HG03039 (cell line): ENCODE measurements around the gene TNS1.
A peak's percentile ranks its signal among the peaks of the same experiment; 100 is the strongest.
"Not testable (repeated sequence)": the region's sequence is repeated elsewhere in the genome, so short reads cannot be mapped to it uniquely, and the experiment has no call there.

Source experiments
- ATAC-seq: cut with Tn5 transposase; IDR thresholded peaks from one replicate; pipeline ENCODE4 v1.9.1; 2021; ENCODE audit warnings: mild to moderate bottlenecking, moderate library complexity; ENCODE audit not compliant: unreplicated experiment

TNS1 gene

DNA sequence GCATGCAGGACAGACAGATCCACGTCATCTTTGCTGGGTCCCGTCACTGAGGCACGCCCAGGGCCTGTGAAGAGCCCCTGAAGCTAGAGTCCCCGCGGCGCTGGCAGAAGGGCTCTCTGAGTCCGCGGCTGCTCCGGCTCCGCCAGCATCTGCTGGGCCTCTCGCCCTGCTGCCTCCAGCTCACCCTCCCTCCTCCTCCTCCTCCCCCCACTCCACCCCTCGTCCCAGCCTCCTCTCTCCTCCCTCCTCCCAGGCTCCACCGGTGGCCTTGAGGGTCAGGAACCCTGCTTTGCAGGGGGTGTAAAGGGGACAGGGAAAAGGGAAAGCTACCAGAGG is at the start of gene TNS1:
Gene TNS1, minus strand, starts transcription at position 151 of the 336 bp plus-strand sequence. Its CDS starts 123 bp downstream, at position 28.
- ATAC-seq, result no peak

DNA sequence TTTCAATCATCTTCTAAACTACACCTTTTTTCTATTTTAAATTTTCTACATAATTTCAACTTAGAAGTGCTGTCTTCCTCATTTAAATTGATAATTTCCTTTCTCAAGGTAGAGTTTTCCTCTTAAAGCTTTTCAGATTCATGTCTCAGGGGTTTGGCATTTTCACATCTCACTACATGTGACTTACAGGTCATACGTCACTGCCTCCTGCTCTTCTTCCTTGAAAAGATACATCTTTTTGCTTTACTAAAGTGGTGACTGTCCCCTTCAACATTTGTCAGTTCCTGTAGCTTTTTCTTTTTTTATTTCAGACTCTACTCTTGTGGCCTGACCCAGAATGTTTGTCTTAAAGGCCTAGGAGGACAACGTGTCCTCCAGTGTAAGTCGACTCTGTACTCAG is 49.1 kb upstream of the TNS1 start:
- ATAC-seq, result no peak

GRCh38 chr2:218047536-218048225 is 44.9 kb upstream of the TNS1 start:
- no peak for ATAC-seq

DNA sequence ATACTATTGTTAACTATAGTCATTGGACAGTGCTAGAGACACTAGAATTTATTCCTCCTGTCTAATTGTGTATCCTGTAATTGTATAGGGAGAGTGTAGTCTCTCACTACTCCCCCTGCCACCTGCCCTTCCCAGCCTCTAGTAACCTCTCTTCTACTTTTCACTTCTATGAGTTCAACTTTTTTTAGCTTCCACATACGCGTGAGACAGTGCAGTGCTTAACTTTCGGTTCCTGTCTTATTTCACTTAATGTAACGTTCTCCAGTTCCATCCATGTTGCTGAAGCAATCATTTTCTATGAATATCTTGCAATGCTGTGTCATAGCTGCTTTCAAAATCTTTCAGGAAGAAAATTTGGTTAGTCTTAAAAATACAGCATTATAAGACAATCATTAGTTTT is 43.4 kb upstream of the TNS1 start:
- peak; percentile 65 for ATAC-seq

DNA sequence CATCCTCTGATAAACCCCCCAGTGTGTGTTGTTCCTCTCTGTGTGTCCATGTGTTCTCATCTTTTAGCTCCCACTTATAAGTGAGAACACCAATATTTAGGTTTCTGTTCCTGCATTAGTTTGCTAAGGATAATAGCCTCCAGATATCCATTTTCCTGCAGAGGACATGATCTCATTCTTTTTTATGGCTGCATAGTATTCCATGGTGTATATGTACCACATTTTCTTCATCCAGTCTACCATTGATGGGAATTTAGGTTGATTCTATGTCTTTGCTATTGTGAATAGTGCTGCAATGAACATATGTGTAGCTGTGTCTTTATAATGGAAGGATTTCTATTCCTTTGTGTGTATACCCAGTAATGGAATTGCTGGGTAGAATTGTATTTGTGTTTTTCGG is 41.8 kb upstream of the TNS1 start:
- not testable (repeated sequence) for ATAC-seq

DNA sequence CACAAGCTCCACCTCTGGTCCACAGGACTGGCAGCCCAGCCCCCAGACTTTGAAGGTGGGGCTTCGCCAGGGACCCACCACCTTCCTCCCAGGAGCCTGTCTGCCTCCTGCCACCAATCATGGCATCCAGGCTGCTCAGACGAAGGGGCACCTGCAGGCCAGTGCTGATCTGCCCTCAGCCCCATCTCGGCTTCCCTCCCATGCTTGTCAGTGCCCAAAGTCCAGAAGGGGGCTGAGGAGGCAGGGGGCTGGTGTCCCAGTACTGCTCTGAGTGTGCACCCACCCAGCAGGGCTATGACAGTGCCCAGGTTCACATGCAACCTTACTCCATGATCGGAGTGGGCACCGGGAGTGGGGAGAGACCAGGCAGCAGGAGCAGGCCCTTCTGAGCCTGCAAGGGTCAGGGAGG is 40.9 kb upstream of the TNS1 start:
- ATAC-seq, result no peak

- ATAC-seq, result no peak
Observed at GRCh38 chr2:218043100-218043499, 40.3 kb upstream of the TNS1 start.

GRCh38 chr2:218041302-218042168 is 38.7 kb upstream of the TNS1 start:
- ATAC-seq, result no peak

DNA sequence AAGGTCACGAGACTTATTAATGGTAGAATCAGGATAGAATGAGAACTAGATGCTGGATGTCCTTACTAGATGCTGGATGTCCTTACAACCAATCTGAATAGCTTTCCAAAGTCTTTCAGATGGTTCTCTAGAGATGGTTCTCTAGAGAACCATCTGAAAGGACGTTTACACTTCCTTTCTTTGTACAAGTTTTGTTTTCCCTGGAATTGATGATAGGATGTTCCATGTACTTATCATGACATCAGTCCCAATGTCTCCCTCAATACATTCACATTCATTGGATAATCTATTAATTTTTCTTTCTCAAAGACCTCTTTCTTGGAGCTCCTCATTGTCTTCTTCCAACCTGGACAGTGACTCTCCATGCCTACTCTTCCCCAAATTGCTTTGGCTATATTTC is 38.1 kb upstream of the TNS1 start:
- no peak for ATAC-seq

DNA sequence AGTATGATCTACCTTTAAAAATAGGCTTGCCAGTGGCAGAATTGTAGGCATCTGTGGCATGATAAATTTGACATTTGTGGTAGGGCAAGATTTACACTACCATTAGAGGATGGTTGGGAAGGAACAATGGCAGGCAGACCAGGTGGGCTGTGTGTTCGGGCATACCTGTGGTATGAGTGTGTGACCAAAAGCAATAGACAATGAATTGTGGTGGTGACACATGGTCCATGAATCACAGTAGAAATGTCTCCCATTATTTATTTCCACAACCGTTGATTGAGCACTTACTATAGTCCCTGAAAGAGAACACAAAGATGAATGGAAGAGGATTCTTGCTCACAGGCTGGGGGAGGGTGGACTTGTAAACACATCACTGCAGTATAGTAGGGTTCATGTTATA is 36.4 kb upstream of the TNS1 start:
- ATAC-seq, result no peak

DNA sequence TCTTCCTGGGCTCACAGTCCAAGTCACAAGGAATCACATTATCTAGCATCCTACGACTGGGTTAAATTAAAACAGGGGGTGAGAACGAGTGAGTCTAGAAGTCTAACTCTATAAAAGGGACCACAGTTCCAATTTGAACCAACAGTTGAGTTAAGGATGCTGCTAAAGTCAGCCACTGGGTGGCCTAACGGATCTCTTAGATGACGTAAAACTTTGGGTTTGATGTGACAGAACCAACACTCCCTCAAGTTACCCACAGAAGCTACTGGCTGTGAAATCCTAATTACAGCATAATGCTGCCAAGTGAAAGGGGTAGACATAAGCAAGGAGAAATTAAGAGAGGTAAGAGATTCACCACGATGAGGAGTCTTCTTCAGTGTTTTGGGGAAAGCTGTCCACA is 33.6 kb upstream of the TNS1 start:
- no peak for ATAC-seq

DNA sequence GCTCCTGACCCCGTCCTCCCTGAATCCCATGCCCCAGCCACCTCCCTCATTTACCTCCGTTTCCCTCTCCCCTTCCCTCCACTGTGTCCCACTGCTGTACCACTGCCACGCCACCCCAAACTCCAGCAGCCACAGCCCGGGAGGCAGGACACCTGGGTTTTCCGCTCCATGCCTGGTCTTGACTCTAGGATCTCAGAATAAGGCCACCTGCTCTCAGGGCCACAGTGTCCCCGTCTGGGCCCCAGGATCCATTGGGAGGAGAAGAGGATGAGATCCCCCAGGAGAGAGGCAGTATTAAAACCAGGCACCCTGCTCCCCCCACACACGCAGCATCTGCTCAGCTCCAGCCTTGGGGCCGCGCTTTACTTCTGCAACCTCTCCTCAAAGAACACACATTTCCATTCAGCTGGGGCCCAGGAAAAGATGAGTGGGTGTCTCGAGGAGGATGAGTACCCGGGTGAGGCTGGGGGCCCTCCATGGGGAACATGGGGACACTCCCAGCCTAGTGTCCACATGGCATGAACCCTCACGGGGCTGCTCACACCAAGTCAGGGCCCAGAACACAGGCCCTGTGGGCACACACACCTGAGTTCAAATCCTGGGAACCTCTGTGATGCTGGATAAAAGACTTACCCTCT is 32.8 kb upstream of the TNS1 start:
- ATAC-seq, result no peak

GRCh38 chr2:218034497-218035213 is 31.9 kb upstream of the TNS1 start:
- peak; percentile 80 for ATAC-seq

DNA sequence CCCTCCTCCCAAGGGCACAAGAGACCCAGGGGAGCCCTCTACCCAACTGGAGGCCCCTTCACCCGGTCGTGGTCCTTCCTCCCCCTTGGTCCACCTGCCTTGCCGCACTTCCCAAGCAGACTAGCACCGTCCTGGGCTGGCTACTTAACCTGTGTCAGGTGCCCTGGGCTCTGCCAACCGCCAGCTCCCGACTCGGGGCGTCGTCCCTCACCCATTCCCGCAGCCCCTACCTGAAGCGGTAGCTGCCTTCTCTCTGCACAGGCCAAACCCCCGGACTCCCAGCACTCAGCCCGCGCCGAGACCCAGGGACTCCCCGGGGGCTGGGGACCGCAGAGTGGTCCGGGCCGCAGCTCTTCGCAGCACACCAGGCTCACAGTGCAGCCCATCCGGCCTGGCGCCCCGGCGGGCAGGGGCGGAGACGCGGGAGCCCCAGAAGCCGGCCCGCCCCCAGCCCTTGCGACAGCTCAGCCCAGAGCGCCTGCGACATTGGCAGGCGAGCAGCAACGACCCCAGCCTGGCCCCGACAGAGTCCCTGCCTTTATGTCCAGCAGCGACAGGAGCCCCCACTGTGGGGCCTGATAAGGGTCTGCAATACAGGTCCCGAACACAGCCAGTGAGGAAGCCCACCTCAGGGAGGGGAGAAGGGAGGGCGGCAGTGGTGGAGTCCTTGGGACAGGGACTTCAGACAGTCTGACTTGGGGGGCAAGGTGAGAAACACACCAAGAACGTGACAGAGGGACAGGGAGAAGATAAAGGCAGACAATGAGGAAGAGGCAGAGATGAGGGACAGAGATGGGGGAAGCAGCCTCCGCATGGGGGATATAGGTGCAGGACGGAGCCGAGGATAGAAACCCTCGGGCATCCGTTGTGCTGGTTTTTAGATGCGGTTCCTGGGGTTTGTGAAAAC is 31.0 kb upstream of the TNS1 start:
- ATAC-seq, result no peak

DNA sequence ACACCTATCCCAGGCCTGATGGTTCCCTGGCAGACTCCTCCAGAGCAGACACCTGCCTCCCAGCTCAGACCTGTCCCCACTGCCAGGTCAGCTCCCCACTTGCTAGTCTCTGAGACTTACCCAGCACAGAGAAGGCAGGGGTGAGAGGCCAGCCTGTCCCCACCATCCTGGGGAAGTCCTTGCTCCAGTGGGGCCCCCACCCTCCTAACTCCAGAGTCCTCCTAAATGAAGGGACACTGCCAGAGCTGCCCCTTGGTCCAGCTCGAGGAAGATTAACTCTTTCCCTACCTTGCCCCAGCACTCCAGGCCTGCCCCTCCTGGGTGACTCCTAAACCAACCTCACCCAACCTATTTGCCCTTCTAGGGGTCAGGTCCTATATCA is 30.4 kb upstream of the TNS1 start:
- no peak for ATAC-seq

DNA sequence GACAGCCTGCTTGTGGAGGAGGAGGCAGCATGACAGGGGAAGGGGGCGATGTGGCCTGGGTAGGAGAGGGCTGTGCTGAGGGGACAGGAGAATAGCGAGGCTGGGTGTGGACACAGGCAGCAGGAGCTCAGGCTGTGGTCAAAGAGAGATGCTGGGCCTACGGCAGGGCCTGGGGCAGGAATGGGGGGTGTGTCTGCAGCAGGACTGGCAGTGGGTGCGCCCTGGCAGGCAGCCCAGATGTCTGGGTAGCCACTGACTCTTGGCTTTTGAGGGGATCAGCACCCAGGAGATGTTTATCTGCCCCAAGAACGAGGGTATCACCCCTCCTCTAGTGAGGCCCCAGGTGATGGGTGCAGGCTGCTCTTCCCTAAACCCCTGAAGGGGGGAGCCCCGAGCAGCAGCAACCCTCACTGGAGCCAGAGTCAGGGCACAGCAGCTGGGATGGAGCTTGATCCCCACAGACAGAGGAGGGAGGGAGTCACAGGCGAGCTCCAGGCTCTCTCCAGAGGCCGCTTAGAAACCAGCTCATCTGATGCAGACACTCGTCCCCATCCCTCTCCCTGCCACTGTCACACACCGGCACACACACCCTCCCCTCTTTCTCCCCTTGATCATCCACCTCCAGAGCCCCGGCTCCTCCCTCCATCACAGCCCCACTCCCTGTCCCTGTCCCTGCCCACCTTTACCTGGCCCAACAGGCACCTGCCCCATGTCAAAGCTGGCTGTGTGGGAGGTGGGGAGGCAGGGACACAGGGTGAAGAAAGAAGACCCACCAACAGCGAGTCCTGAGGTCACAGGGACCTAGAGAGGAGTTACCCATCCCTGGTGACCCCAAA is 29.8 kb upstream of the TNS1 start:
- no peak for ATAC-seq

- ATAC-seq, result no peak
Observed at GRCh38 chr2:218031771-218032257, 29.0 kb upstream of the TNS1 start.

DNA sequence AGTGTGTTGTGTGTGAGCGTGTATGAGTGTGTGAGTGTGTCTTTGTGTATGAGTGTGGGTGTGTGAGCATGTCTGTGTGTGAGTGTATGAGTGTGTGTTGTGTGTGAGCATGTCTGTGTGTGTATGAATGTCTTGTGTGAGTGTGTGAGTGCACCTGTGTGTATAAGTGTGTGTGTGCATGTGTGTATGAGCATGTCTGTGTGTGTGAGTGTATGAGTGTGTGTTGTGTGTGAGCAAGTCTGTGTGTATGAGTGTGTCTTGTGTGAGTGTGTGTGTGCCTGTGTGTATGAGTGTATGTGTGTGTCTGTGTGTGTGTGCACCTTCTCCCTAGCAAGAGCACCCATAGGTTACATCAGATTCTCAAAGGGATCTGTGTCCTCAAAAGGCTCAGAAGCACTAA is 28.5 kb upstream of the TNS1 start:
- no peak for ATAC-seq
